IMR-90 (cell line): ENCODE measurements around the gene NCKAP5.

Experiments
- BHLHE40 ChIP-seq: fragments of 150-350 bp; IDR thresholded peaks from 2 replicates; pipeline ENCODE4 v1.6.1; 2016; ENCODE audit warnings: mild to moderate bottlenecking, low read depth, low read length
- CHD1 ChIP-seq: IDR thresholded peaks from 2 replicates; pipeline ENCODE4 v1.6.1; 2012; ENCODE audit warnings: low read depth, low read length, improper control_type of control experiment
- CTCF ChIP-seq: conservative IDR thresholded peaks from 2 replicates; pipeline ENCODE4 v1.5.1; 2012; ENCODE audit warnings: mild to moderate bottlenecking, low read depth, low read length, improper control_type of control experiment
- MXI1 ChIP-seq: IDR thresholded peaks from 2 replicates; pipeline ENCODE4 v1.6.1; 2012; ENCODE audit warnings: low read depth, mild to moderate bottlenecking, low read length, moderate library complexity, borderline replicate concordance
- POLR2A ChIP-seq: IDR thresholded peaks from 2 replicates; pipeline ENCODE4 v1.6.1; 2012; ENCODE audit warnings: mild to moderate bottlenecking, low read depth, low read length
- RAD21 ChIP-seq: IDR thresholded peaks from 2 replicates; pipeline ENCODE4 v1.6.1; 2012; ENCODE audit warnings: low read length, improper control_type of control experiment
- RFX5 ChIP-seq: IDR thresholded peaks from 2 replicates; pipeline ENCODE4 v1.8.0; 2012; ENCODE audit warnings: low read depth, mild to moderate bottlenecking, low read length, moderate library complexity
- SMC3 ChIP-seq: fragments of 150-350 bp; IDR thresholded peaks from 2 replicates; pipeline ENCODE4 v1.6.1; 2016; ENCODE audit warnings: low read depth, mild to moderate bottlenecking, antibody characterized with exemption, low read length, moderate library complexity
- USF2 ChIP-seq: fragments of 150-350 bp; IDR thresholded peaks from 2 replicates; pipeline ENCODE4 v1.6.1; 2017; ENCODE audit warnings: mild to moderate bottlenecking, antibody characterized with exemption, low read length, low read depth

- TF ChIP-seq CTCF, result no peak
- TF ChIP-seq MXI1, result no peak
- TF ChIP-seq BHLHE40, result no peak
- TF ChIP-seq RAD21, result no peak
- no peak for TF ChIP-seq POLR2A
- no peak for TF ChIP-seq RFX5
- TF ChIP-seq USF2, result no peak
- no peak for TF ChIP-seq CHD1
- no peak for TF ChIP-seq SMC3
These were observed 486.2 kb downstream of the NCKAP5 start for GRCh38 chr2:133082034-133082433.
